Measurements from ENCODE around the gene MCM5.

- TF ChIP-seq POLR2A (IDR thresholded peaks at IDR 0.05) (no peak), CTCF (IDR thresholded peaks at IDR 0.05) (no peak)
Measured at GRCh38 chr22:35443790-35444684, 44.1 kb downstream of the MCM5 start.
